ENCODE data around the gene NRN1L.

DNA sequence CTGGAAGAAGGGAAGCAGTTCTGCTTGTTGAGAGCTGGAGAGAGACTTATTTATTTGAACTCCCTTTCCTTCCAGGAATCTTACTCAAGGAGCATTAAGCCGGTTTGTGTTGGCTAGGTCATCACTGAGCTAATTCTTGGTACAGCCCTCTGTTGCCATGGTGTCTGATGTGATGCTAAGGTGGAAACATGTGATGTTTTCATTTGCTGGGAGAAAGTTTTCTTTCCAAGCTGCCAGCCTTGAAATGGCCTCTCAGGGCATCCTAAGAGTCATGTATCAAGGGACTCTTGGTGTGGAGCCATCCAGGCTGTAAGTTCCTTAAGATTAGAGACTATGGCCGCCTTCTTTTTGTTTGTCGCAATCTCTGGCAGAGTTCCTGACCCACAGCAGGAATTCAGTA is 12.5 kb downstream of the NRN1L start:
- TF ChIP-seq, protein P1, sequence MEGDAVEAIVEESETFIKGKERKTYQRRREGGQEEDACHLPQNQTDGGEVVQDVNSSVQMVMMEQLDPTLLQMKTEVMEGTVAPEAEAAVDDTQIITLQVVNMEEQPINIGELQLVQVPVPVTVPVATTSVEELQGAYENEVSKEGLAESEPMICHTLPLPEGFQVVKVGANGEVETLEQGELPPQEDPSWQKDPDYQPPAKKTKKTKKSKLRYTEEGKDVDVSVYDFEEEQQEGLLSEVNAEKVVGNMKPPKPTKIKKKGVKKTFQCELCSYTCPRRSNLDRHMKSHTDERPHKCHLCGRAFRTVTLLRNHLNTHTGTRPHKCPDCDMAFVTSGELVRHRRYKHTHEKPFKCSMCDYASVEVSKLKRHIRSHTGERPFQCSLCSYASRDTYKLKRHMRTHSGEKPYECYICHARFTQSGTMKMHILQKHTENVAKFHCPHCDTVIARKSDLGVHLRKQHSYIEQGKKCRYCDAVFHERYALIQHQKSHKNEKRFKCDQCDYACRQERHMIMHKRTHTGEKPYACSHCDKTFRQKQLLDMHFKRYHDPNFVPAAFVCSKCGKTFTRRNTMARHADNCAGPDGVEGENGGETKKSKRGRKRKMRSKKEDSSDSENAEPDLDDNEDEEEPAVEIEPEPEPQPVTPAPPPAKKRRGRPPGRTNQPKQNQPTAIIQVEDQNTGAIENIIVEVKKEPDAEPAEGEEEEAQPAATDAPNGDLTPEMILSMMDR (conservative IDR thresholded peaks at IDR 0.05; ENCODE audit: low read depth, low read length), result no peak
- TF ChIP-seq MAFK (IDR thresholded peaks at IDR 0.05; ENCODE audit: low read depth, low read length) (no peak), POLR2A (IDR thresholded peaks at IDR 0.05; ENCODE audit: low read depth, low read length) (no peak), SMC3 (IDR thresholded peaks at IDR 0.05; ENCODE audit: low read depth, low read length) (no peak), RCOR1 (IDR thresholded peaks at IDR 0.05; ENCODE audit: insufficient replicate concordance, low read length) (no peak), RAD21 (IDR thresholded peaks at IDR 0.05; ENCODE audit: low read length) (no peak), CEBPB (IDR thresholded peaks at IDR 0.05; ENCODE audit: low read depth, low read length) (no peak), MAZ (IDR thresholded peaks at IDR 0.05; ENCODE audit: borderline replicate concordance, low read depth, low read length) (no peak), BHLHE40 (IDR thresholded peaks at IDR 0.05; ENCODE audit: low read depth, low read length) (no peak), RFX5 (IDR thresholded peaks at IDR 0.05; ENCODE audit: low read depth, low read length) (no peak), CHD1 (IDR thresholded peaks at IDR 0.05; ENCODE audit: low read depth, low read length) (no peak), FOS (IDR thresholded peaks at IDR 0.05; ENCODE audit: low read depth, low read length) (no peak)
- TF ChIP-seq, protein P2, sequence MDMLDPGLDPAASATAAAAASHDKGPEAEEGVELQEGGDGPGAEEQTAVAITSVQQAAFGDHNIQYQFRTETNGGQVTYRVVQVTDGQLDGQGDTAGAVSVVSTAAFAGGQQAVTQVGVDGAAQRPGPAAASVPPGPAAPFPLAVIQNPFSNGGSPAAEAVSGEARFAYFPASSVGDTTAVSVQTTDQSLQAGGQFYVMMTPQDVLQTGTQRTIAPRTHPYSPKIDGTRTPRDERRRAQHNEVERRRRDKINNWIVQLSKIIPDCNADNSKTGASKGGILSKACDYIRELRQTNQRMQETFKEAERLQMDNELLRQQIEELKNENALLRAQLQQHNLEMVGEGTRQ (IDR thresholded peaks at IDR 0.05; ENCODE audit: low read depth, low read length), result no peak
- TF ChIP-seq, protein P3, sequence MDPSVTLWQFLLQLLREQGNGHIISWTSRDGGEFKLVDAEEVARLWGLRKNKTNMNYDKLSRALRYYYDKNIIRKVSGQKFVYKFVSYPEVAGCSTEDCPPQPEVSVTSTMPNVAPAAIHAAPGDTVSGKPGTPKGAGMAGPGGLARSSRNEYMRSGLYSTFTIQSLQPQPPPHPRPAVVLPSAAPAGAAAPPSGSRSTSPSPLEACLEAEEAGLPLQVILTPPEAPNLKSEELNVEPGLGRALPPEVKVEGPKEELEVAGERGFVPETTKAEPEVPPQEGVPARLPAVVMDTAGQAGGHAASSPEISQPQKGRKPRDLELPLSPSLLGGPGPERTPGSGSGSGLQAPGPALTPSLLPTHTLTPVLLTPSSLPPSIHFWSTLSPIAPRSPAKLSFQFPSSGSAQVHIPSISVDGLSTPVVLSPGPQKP (IDR thresholded peaks at IDR 0.05; ENCODE audit: borderline replicate concordance, low read depth, low read length), result no peak
